Tibial nerve (tissue), 4 donors: ENCODE measurements around the gene RARB. TPM values are rescaled to one million over a fixed set of nuclear protein-coding genes. Genes with fewer than 3 reads are reported as not detected.
A peak's percentile ranks its signal among the peaks of the same experiment; 100 is the strongest.

ENCODE experiments used
- DNase-seq, 2 donors: peaks; one replicate each; pipeline ENCODE4 v3.0.0-alpha.2; 2019; ENCODE audit warnings: low spot score in 2 of 2
- H3K27ac ChIP-seq, 4 donors: fragments of 200-600 bp; sonication (generic) in 3 of 4; one replicate each; pipeline ENCODE4 v1.5.1; 2017 to 2019; ENCODE audit warnings: mild to moderate bottlenecking in 1 of 4
- H3K27me3 ChIP-seq, 2 donors: fragments of 200-600 bp; sonication (generic) in 1 of 2; one replicate each; pipeline versions ENCODE4 v1.5.1 to v1.6.0; 2017 to 2019
- H3K36me3 ChIP-seq, 3 donors: fragments of 200-600 bp; sonication (generic); one replicate each; pipeline ENCODE4 v1.5.1; 2018 to 2019
- H3K4me1 ChIP-seq, 4 donors: fragments of 200-600 bp; sonication (generic) in 3 of 4; one replicate each; pipeline ENCODE4 v1.5.1; 2017 to 2019
- H3K4me3 ChIP-seq, 4 donors: fragments of 200-600 bp; sonication (generic) in 3 of 4; one replicate each; pipeline ENCODE4 v1.5.1; 2017 to 2019; ENCODE audit warnings: mild to moderate bottlenecking in 1 of 4, moderate library complexity in 1 of 4
- H3K9me3 ChIP-seq, 4 donors: fragments of 200-600 bp; sonication (generic) in 3 of 4; one replicate each; pipeline ENCODE4 v1.5.1; 2017 to 2019
- EP300 ChIP-seq, 2 donors: sonication (generic); formaldehyde crosslinking; IDR thresholded peaks; one replicate each; pipeline ENCODE4 v1.6.1; 2017; ENCODE audit warnings: antibody characterized with exemption in 2 of 2, mild to moderate bottlenecking in 1 of 2
- POLR2A ChIP-seq, 2 donors: fragments of 450-650 bp; IDR thresholded peaks; one replicate each; pipeline ENCODE4 v1.6.1; 2017; ENCODE audit warnings: antibody characterized with exemption in 2 of 2, mild to moderate bottlenecking in 2 of 2, moderate library complexity in 2 of 2
- WGBS, 2 donors: methylation state at CpG; one replicate each; pipeline ENCODE4 v1.1.5; 2018; 5-methylcytosine and 5-hydroxymethylcytosine counted together
- total RNA-seq, 4 donors: library from RNA; depleted of rRNA; stranded (reverse); fragments of >200 nt; gene quantifications; one replicate each; pipeline ENCODE4 v1.1.0, GENCODE V29; 2016
- TF ChIP-seq, protein P1 (sequence below), 5 experiments: fragments of 200-600 bp in 3 of 5; fragments of 450-650 bp in 2 of 5; sonication (generic) in 3 of 5; IDR thresholded peaks; one replicate each; pipeline ENCODE4 v1.5.1; 2016 to 2019; ENCODE audit warnings: antibody characterized with exemption in 5 of 5, mild to moderate bottlenecking in 3 of 5, moderate library complexity in 2 of 5

RARB gene
- total RNA-seq, 4 donors from 2014 or later: 9.3 to 22.6 (median 15.1) TPM

DNA sequence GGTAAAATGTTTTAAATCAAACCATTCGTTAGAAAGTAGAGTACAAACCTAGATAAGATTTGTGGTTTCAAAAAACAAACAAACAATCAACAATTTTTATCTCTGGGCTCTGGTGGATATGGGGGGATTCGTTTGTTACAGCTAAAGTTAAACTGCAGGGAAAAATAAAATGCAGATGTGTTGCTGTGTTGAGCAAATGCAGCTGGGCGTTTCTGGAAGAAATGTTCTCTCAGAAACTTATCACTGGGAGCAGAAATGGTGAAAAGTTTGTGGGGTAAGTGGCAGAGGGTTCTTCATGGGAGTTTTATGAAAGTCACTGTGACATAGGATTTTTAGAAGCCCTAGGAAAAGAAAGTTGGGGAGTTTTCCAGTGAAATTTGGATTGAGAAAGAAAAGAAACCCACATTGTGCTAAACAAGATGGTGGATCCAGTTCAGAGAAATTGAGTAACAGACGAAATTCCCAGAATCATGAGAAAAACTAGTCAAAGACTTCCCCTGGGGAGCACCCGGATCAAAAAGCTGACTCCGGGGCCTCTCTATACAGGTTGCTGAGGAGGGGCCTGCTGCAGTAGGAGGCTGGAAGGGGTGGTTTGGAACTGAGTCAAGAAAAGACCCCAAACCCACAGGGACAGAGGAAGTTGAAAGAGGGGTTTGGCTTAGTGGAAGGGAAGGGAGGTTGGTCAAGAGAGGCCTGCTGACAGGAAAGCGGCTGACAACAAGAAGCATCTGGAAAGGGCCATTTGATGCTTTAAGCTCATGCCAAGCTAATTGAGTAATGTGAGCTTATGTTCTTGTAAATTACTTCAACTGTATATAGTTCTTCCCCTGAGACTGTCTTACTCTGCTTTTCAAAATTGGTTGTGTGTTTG is 108.7 kb downstream of the RARB start:
- Histone ChIP-seq H3K9me3 (peaks cover 0 to 10% (median 0%) of the 10 kb centered on the region in 4 donors), H3K4me1 (peaks cover 0 to 3% (median 0%) of the 10 kb centered on the region in 4 donors), H3K27ac (no peak overlapping the region), H3K4me3 (no peak overlapping the region), H3K36me3 (no peaks in the 10 kb centered on the region), H3K27me3 (no peaks in the 10 kb centered on the region)
- DNase-seq: no peak
- 78 to 85% methylated on average over 7 of the region's 7 CpGs for WGBS, 2 donors
- TF ChIP-seq POLR2A (IDR thresholded peaks at IDR 0.05) (no peak), EP300 (IDR thresholded peaks at IDR 0.05) (no peak)
- TF ChIP-seq, protein P1, sequence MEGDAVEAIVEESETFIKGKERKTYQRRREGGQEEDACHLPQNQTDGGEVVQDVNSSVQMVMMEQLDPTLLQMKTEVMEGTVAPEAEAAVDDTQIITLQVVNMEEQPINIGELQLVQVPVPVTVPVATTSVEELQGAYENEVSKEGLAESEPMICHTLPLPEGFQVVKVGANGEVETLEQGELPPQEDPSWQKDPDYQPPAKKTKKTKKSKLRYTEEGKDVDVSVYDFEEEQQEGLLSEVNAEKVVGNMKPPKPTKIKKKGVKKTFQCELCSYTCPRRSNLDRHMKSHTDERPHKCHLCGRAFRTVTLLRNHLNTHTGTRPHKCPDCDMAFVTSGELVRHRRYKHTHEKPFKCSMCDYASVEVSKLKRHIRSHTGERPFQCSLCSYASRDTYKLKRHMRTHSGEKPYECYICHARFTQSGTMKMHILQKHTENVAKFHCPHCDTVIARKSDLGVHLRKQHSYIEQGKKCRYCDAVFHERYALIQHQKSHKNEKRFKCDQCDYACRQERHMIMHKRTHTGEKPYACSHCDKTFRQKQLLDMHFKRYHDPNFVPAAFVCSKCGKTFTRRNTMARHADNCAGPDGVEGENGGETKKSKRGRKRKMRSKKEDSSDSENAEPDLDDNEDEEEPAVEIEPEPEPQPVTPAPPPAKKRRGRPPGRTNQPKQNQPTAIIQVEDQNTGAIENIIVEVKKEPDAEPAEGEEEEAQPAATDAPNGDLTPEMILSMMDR (IDR thresholded peaks at IDR 0.05): no peak

DNA sequence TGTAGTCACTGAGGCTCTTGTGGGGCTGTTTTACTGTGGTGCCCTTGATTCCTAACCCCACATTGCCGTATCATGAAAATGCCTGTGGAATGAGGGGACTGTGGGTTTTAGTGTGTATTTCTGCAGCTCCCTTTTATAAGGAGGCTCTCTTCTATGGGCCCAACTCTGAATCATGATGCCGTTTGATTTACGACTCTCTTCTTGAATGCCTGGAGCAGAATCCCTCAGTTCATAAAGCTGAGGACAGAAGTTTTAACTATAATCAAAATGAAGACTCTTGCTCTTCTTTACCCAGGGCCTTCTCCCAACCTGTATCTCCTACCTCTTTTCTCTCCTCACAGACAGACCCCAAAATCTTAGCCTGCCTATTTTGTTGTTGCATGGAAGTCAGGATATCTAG is 109.5 kb downstream of the RARB start:
- Histone ChIP-seq H3K9me3 (peaks cover 0 to 3% (median 0%) of the 10 kb centered on the region in 4 donors), H3K4me3 (no peak overlapping the region), H3K27ac (no peak overlapping the region), H3K27me3 (no peaks in the 10 kb centered on the region), H3K4me1 (peaks cover 0 to 5% (median 1%) of the 10 kb centered on the region in 4 donors), H3K36me3 (no peaks in the 10 kb centered on the region)
- DNase-seq: no peak
- 63 to 73% methylated on average over 3 of the region's 3 CpGs for WGBS, 2 donors
- TF ChIP-seq, protein P1 (IDR thresholded peaks at IDR 0.05): no peak
- TF ChIP-seq EP300 (IDR thresholded peaks at IDR 0.05) (no peak), POLR2A (IDR thresholded peaks at IDR 0.05) (no peak)

DNA sequence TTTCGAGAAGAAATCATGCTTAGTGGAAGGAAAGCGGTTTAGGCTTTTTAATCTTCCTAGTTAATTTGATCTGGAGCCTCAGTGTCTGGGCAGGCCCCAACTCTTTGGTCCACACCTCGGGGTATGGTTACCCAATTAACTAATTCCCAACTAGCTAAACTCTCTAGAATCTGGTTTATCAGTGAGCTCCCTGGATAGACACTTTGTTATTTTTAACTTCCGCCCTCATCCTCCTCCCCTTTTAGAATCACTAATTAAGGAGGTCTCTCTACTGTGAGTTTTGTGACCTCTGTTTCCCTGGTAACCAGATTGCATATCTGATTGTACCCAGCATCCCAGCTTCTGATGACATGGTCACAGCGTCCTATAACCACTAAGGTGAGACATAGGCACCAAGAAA is 112.2 kb downstream of the RARB start:
- H3K36me3 ChIP-seq: no peaks in the 10 kb centered on the region
- no peaks in the 10 kb centered on the region for H3K9me3 ChIP-seq
- H3K27ac ChIP-seq: no peak overlapping the region
- whole genome bisulfite sequencing, 2 donors: 78 to 86% methylated on average over 5 of the region's 5 CpGs
- peaks cover 0 to 9% (median 1%) of the 10 kb centered on the region in 4 donors for H3K4me1 ChIP-seq
- H3K4me3 ChIP-seq: no peak overlapping the region
- DNase-seq: no peak
- TF ChIP-seq, protein P1 (IDR thresholded peaks at IDR 0.05): no peak
- TF ChIP-seq EP300 (IDR thresholded peaks at IDR 0.05): no peak
- no peaks in the 10 kb centered on the region for H3K27me3 ChIP-seq

GRCh38 chr3:25542492-25543039 is 114.5 kb downstream of the RARB start:
- peaks cover 0 to 9% (median 1%) of the 10 kb centered on the region in 4 donors for H3K4me1 ChIP-seq
- TF ChIP-seq EP300 (IDR thresholded peaks at IDR 0.05): peak in 1 of 2 donors; percentile 51
- TF ChIP-seq POLR2A (IDR thresholded peaks at IDR 0.05): no peak
- TF ChIP-seq, protein P1 (IDR thresholded peaks at IDR 0.05): no peak
- no peak overlapping the region for H3K27ac ChIP-seq
- DNase-seq: no peak
- 31 to 33% methylated on average over 1 of the region's 1 CpG for WGBS, 2 donors
- H3K27me3 ChIP-seq: no peaks in the 10 kb centered on the region
- H3K4me3 ChIP-seq: no peak overlapping the region
- no peaks in the 10 kb centered on the region for H3K36me3 ChIP-seq
- no peaks in the 10 kb centered on the region for H3K9me3 ChIP-seq

DNA sequence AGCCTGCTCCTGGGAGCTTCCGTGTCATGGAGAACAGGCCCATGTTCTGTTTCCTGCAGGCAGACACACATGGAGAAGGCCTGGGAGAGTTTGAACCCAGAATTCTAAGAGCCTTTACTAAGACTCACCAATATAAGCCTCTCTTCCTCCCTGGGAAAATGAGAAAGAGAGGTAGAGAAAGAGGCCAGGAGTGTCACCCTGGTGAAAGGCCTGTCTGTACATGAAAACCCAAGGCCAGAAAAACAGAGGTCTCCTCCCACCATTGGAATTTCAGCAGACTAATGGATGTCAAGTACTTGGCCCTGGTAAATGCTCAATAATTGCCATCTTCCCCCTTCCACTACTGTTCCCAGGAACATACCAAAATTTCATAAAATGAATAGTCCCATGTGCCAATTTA is 119.0 kb downstream of the RARB start:
- no peak for TF ChIP-seq EP300 (IDR thresholded peaks at IDR 0.05)
- TF ChIP-seq, protein P1 (IDR thresholded peaks at IDR 0.05): no peak
- TF ChIP-seq POLR2A (IDR thresholded peaks at IDR 0.05): no peak
- no peak overlapping the region for H3K27ac ChIP-seq
- peaks cover 0 to 19% (median 0%) of the 10 kb centered on the region in 4 donors for H3K4me1 ChIP-seq
- 83 to 100% methylated on average over 1 of the region's 1 CpG for WGBS, 2 donors
- H3K36me3 ChIP-seq: peaks cover 0 to 5% (median 0%) of the 10 kb centered on the region in 3 donors
- no peaks in the 10 kb centered on the region for H3K9me3 ChIP-seq
- no peak for DNase-seq
- H3K27me3 ChIP-seq: no peaks in the 10 kb centered on the region
- H3K4me3 ChIP-seq: no peak overlapping the region
